Pancreas (tissue), 10 donors: ENCODE data around the gene ENOPH1. TPM values are rescaled to one million over a fixed set of nuclear protein-coding genes. Genes with fewer than 3 reads are reported as not detected.

Source experiments
- ATAC-seq, 4 donors: fragments of 200-7000 bp; cut with Tn5 transposase; one replicate each; pipeline versions ENCODE4 v1.8.0 to v1.9.1; 2020; ENCODE audit warnings: mild to moderate bottlenecking in 4 of 4, moderate library complexity in 4 of 4
- DNase-seq, 6 donors: peaks; one replicate each; pipeline ENCODE4 v3.0.0-alpha.2; 2020
- FAIRE-seq: peaks from 2 replicates; lab custom pipeline; 2012; peaks lifted over from hg19 to GRCh38; lab: Jason Lieb, UNC
- H3K27ac ChIP-seq, 4 donors: fragments of 200-600 bp; sonication (generic); 1 replicate in 3 of 4; 2 replicates in 1 of 4; pipeline versions ENCODE4 v1.5.0 to v1.8.0; 2020
- H3K27me3 ChIP-seq, 4 donors: fragments of 200-600 bp; one replicate each; pipeline ENCODE4 v1.8.0; 2021
- H3K36me3 ChIP-seq, 3 donors: fragments of 200-600 bp; sonication (generic) in 1 of 3; one replicate each; pipeline versions ENCODE4 v1.5.0 to v1.8.0; 2020 to 2021
- H3K4me1 ChIP-seq, 3 donors: fragments of 200-600 bp; one replicate each; pipeline ENCODE4 v1.8.0; 2021
- H3K4me3 ChIP-seq, 4 donors: fragments of 200-600 bp; sonication (generic) in 2 of 4; one replicate each; pipeline versions ENCODE4 v1.5.0 to v1.8.0; 2020 to 2021
- H3K9me3 ChIP-seq, 4 donors: fragments of 200-600 bp; one replicate each; pipeline ENCODE4 v1.8.0; 2021
- WGBS, 2 donors: extraction: QIAGEN DNeasy Blood & Tissue Kit; methylation state at CpG; one replicate each; pipeline ENCODE4 v1.1.7; 2013; 5-methylcytosine and 5-hydroxymethylcytosine counted together
- intact Hi-C, 3 donors: fragments of 100-400 bp; cut with DNase I; formaldehyde crosslinking; loops; one replicate each; pipeline versions ENCODE4 v1.11.1 to v1.14.2; 2022
- polyA plus RNA-seq, 2 donors: library from polyadenylated mRNA; stranded (reverse); fragments of 200-250 nt; gene quantifications; one replicate each; pipeline ENCODE4 v1.2.3, GENCODE V29; 2013
- total RNA-seq, 6 donors: library from RNA; stranded (reverse); fragmentation: NEBNext Ultra II Directional in 4 of 6; extraction: Animal tissue kit (Norgen Biotek cat#: 25700) in 4 of 6; gene quantifications; one replicate each; pipeline versions ENCODE4 v1.2.1 to v1.2.4, GENCODE V29; 2021 to 2023
- TF ChIP-seq, protein P1 (sequence below), 4 donors: fragments of 200-600 bp; sonication (generic) in 3 of 4; IDR thresholded peaks; one replicate each; pipeline versions ENCODE4 v1.5.0 to v1.8.0; 2021; ENCODE audit warnings: antibody characterized with exemption in 4 of 4
- donor health status: healthy with polysubstance abuse.
- donor health status: DM: no; HTN: no; CAD: no; lungs with moderate emphysema.
- donor health status: DM: no; HTN: no; CAD: no.
- donor health status: control.
- donor health status: control.
- donor health status: Bipolar disorder and iron deficiency.
- donor health status: DM: yes; HTN: yes; CAD: no.
- donor health status: DM: no; HTN: no; CAD: no.
- donor health status: DM: no; HTN: no; CAD: no.
- donor health status: DM: yes; HTN: yes; CAD: no.

ENOPH1 gene
- total and polyA plus RNA-seq, 8 donors = 8.4 to 24.4 (median 14.0) TPM

DNA sequence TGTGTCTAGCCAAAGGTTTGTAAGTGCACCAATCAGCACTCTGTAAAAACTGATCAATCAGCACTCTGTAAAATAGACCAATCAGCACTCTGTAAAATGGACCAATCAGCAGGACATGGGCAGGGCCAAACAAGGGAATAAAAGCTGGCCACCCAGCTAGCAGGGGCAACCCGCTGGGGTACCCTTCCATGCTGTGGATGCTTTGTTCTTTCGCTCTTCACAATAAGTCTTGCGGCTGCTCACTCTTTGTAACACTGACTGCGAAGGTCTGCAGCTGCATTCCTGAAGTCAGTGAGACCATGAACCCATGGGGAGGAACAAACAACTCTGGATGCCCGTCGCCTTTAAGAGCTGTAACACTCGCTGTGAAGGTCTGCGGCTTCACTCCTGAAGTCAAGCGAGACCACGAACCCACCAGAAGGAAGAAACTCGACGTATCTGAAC is 14.4 kb upstream of the ENOPH1 start:
- FAIRE-seq (no peak), DNase-seq (no peak), ATAC-seq (no peak)
- 82% methylated on average over 12 of the region's 12 CpGs for WGBS, 2 donors
- intact Hi-C loops = no loop called here
- Histone ChIP-seq H3K4me1 (no peaks in the 10 kb centered on the region), H3K9me3 (no peaks in the 10 kb centered on the region), H3K36me3 (no peaks in the 10 kb centered on the region), H3K27me3 (no peaks in the 10 kb centered on the region), H3K4me3 (no peak overlapping the region), H3K27ac (no peak overlapping the region)
- TF ChIP-seq, protein P1, sequence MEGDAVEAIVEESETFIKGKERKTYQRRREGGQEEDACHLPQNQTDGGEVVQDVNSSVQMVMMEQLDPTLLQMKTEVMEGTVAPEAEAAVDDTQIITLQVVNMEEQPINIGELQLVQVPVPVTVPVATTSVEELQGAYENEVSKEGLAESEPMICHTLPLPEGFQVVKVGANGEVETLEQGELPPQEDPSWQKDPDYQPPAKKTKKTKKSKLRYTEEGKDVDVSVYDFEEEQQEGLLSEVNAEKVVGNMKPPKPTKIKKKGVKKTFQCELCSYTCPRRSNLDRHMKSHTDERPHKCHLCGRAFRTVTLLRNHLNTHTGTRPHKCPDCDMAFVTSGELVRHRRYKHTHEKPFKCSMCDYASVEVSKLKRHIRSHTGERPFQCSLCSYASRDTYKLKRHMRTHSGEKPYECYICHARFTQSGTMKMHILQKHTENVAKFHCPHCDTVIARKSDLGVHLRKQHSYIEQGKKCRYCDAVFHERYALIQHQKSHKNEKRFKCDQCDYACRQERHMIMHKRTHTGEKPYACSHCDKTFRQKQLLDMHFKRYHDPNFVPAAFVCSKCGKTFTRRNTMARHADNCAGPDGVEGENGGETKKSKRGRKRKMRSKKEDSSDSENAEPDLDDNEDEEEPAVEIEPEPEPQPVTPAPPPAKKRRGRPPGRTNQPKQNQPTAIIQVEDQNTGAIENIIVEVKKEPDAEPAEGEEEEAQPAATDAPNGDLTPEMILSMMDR (IDR thresholded peaks at IDR 0.05) = no peak

DNA sequence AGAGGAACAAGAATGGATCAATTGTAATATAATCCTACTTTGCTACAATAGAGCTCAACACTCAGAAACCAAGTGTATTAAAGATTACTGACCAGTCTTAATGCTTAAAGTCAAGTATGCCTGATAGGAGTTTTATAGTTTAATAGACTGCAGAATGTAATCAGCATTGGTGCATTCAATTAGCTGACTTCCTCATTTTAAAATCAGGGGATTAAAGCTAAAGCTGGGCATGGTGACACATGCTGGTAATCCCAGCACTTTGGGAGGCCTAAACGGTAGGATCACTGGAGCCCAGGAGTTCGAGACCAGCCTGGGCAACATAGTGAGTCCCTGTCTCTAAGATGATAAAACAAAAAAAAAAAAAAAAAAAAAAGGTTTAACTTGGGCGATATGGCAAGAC is 10.9 kb upstream of the ENOPH1 start:
- TF ChIP-seq, protein P1 (IDR thresholded peaks at IDR 0.05) = no peak
- 57 to 82% methylated on average over 3 of the region's 3 CpGs for WGBS, 2 donors
- no peak overlapping the region for H3K27ac ChIP-seq
- DNase-seq (no peak), FAIRE-seq (no peak), ATAC-seq (no peak)
- H3K9me3 ChIP-seq = no peaks in the 10 kb centered on the region
- intact Hi-C loops = no loop called here
- no peaks in the 10 kb centered on the region for H3K27me3 ChIP-seq
- no peak overlapping the region for H3K4me3 ChIP-seq
- H3K4me1 ChIP-seq = no peaks in the 10 kb centered on the region
- peaks cover 0 to 10% (median 9%) of the 10 kb centered on the region in 3 donors for H3K36me3 ChIP-seq

DNA sequence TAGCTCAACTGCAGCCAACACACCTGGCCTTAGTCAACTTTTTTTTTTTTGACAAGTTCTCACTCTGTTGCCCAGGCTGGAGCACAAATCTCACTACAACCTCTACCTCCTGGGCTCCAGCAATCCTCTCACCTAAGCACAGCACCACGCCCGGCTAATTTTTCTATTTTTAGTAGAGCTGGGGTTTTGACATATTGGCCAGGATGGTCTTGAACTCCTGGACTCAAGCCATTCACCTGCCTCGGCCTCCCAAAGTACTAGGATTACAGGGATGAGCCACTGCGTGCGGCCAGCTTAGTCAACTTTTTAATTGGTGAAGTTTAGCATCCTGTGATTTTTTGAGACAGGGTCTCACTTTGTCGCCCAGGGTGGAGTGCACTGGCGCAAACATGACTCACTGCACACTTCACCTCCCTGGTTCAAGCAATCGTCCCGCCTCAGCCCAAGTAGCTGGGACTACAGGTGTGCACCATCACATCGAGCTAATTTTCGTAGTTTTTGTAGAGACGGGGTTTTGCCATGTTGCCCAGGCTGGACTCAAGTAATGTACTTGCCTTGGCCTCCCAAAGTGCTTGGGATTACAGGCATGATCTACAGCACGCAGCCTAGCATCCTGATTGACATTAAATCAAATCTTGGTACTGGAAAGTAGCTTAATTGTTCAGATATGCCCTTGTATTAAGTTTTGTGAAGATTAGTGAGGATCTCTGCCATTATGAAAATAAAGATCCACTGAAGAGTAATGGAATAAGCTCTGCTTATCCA is 8.4 kb upstream of the ENOPH1 start:
- intact Hi-C loops = loop anchor here in 1 of 3 donors (10.0 kb wide), 1 partner anchor 47 kb away; the partner anchor contains the start of gene HNRNPD
- DNase-seq (peak in 1 of 6 donors; percentile 12), FAIRE-seq (no peak), ATAC-seq (peak in 2 of 4 donors; percentile 19 to 21)
- no peak overlapping the region for H3K4me3 ChIP-seq
- TF ChIP-seq, protein P1 (IDR thresholded peaks at IDR 0.05) = no peak
- no peak overlapping the region for H3K27ac ChIP-seq
- no peaks in the 10 kb centered on the region for H3K27me3 ChIP-seq
- H3K9me3 ChIP-seq = no peaks in the 10 kb centered on the region
- H3K4me1 ChIP-seq = peaks cover 5 to 8% (median 5%) of the 10 kb centered on the region in 3 donors
- peaks cover 4 to 34% (median 27%) of the 10 kb centered on the region in 3 donors for H3K36me3 ChIP-seq
- WGBS, 2 donors = 77 to 85% methylated on average over 13 of the region's 13 CpGs

DNA sequence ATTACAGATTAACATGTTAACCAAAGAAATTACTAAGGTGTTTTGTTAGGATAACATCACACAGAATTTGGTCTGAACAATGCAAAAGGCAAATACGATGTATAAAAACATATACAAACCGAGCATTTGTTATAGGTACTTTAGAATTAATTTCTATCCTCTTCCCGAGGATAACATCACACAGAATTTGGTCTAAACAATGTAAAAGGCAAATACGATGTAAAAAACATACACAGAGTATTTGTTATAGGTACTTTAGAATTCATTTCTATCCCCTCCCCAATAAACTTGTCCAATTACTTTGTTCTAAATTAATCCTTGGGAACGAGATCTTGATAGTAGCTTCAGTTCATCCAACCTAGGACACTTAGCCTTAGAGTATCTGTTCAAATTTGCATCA is 7.8 kb upstream of the ENOPH1 start:
- intact Hi-C loops = loop anchor here in 1 of 3 donors (10.0 kb wide), 1 partner anchor 48 kb away; the partner anchor contains the start of gene HNRNPD
- no peak overlapping the region for H3K27ac ChIP-seq
- no peaks in the 10 kb centered on the region for H3K27me3 ChIP-seq
- H3K9me3 ChIP-seq = no peaks in the 10 kb centered on the region
- H3K4me1 ChIP-seq = peaks cover 8 to 14% (median 9%) of the 10 kb centered on the region in 3 donors
- H3K4me3 ChIP-seq = no peak overlapping the region
- no peak for ATAC-seq
- peaks cover 4 to 38% (median 27%) of the 10 kb centered on the region in 3 donors for H3K36me3 ChIP-seq
- 87 to 96% methylated on average over 5 of the region's 5 CpGs for WGBS, 2 donors
- no peak for DNase-seq
- FAIRE-seq = no peak
- TF ChIP-seq, protein P1 (IDR thresholded peaks at IDR 0.05) = no peak
